Body of pancreas (tissue), 4 donors: ENCODE results near the gene ZNF862.

Experiments
- POLR2A ChIP-seq, 3 donors: fragments of 450-650 bp; IDR thresholded peaks; one replicate each; pipeline ENCODE4 v1.6.1; 2016; ENCODE audit warnings: antibody characterized with exemption in 3 of 3, mild to moderate bottlenecking in 2 of 3
- TF ChIP-seq, protein P1 (sequence below), 7 experiments: fragments of 450-650 bp in 4 of 7; fragments of 200-600 bp in 3 of 7; sonication (generic) in 3 of 7; IDR thresholded peaks; one replicate each; pipeline ENCODE4 v1.5.1; 2016 to 2019; ENCODE audit warnings: antibody characterized with exemption in 7 of 7

DNA sequence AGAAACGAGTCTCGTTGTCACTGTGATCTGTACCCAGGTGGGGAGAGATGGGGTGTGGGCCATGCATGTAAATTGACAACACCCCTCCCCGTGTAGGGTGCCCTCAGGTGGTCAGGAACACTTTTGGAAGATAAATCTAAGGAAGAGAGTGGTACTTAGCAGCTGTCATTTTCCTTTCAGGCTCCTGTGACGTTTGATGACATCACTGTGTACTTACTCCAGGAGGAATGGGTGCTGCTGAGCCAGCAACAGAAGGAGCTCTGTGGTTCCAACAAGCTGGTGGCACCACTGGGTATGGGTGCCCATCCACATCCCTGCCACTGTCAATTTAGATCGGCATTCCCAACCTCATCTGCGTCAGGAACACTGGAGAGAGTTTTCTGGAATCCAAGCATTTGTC, 6.3 kb downstream of the ZNF862 start:
- TF ChIP-seq, protein P1, sequence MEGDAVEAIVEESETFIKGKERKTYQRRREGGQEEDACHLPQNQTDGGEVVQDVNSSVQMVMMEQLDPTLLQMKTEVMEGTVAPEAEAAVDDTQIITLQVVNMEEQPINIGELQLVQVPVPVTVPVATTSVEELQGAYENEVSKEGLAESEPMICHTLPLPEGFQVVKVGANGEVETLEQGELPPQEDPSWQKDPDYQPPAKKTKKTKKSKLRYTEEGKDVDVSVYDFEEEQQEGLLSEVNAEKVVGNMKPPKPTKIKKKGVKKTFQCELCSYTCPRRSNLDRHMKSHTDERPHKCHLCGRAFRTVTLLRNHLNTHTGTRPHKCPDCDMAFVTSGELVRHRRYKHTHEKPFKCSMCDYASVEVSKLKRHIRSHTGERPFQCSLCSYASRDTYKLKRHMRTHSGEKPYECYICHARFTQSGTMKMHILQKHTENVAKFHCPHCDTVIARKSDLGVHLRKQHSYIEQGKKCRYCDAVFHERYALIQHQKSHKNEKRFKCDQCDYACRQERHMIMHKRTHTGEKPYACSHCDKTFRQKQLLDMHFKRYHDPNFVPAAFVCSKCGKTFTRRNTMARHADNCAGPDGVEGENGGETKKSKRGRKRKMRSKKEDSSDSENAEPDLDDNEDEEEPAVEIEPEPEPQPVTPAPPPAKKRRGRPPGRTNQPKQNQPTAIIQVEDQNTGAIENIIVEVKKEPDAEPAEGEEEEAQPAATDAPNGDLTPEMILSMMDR (IDR thresholded peaks at IDR 0.05) = no peak
- TF ChIP-seq POLR2A (IDR thresholded peaks at IDR 0.05) = no peak
